Measurements from ENCODE around the gene FES.
"Not testable (repeated sequence)": the region's sequence is repeated elsewhere in the genome, so short reads cannot be mapped to it uniquely, and the experiment has no call there.

The FES gene

GRCh38 chr15:90891346-90891949, 7.1 kb downstream of the FES start:
- no peak for DNase-seq (ENCODE audit: low read depth in 2 of 2)

- DNase-seq (ENCODE audit: low read depth in 2 of 2), result no peak
These were observed 7.7 kb downstream of the FES start for GRCh38 chr15:90892023-90892422.

DNA sequence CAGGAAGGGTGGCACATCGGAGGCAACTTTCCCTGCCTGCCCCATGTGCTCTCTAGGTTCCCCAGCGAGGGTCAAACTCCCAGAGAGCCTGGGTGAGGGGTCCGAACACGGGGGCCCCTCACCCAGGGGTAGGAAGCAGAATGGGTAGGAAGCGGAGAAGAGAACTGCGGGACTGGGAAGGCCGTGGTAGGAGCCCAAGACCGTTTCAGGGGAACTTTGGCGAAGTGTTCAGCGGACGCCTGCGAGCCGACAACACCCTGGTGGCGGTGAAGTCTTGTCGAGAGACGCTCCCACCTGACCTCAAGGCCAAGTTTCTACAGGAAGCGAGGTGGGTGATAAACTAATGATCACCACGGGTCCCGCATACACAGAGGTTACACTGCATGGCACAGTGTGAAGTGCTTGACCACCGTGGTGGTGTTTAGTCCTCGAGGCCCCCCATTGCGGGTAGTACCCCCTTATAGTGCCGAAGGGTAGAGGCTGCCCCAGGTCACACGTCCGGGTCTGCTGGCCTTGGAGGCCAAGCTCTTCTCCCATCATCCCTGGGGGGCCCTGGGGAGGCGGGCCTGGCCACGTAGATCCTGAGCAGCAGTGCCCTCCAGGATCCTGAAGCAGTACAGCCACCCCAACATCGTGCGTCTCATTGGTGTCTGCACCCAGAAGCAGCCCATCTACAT, 8.3 kb downstream of the FES start:
- DNase-seq (ENCODE audit: low read depth in 2 of 2), result no peak

GRCh38 chr15:90893175-90894090, 9.1 kb downstream of the FES start:
- DNase-seq (ENCODE audit: low read depth in 2 of 2), result no peak

DNA sequence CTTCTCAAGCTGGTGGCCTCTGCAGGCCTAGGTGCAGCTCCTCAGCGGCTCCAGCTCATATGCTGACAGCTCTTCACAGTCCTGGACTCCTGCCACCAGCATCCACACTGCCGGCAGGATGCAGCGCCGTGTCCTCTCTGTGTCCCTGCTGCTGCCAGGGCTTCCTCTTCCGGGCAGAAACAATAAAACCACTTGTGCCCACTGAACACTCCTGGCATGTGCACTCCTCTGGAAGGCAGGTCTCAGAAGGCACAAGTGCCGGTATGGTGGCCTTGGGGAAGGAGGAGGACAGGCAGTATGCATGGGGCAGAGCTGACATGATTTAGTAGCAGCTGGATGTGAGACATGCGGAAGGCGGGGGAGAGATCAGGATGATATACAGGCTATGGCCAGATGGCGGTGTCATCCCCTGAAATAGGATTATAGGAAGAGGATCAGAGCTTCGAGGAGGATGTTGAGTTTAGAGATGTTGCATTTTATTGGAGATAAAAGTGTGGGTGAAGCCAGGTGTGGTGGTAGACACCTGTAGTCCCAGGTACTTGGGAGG, 11.3 kb downstream of the FES start:
- DNase-seq (ENCODE audit: low read depth in 2 of 2), result no peak

DNA sequence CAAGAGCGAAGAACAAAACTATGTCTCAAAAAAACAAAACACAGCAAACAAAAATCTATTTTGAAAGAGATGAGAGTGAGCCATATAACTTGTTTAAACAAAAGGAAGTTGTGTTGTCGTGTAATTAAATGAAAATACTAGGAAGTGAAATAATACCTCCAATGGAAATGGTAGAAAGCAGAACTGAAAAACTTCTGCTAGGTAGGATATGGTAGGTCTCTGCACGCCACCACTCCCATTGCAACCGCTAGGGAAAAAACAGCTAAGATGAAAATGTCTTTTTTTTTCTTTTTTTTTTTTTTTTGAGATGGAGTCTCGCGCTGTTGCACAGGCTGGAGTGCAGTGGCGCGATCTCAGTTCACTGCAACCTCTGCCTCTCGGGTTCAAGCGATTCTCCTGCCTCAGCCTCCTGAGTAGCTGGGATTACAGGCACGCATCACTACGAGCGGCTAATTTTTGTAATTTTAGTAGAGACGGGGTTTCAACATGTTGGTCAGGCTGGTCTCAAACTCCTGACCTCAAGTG, 12.9 kb downstream of the FES start:
- not testable (repeated sequence) for DNase-seq (ENCODE audit: low read depth in 2 of 2)

DNA sequence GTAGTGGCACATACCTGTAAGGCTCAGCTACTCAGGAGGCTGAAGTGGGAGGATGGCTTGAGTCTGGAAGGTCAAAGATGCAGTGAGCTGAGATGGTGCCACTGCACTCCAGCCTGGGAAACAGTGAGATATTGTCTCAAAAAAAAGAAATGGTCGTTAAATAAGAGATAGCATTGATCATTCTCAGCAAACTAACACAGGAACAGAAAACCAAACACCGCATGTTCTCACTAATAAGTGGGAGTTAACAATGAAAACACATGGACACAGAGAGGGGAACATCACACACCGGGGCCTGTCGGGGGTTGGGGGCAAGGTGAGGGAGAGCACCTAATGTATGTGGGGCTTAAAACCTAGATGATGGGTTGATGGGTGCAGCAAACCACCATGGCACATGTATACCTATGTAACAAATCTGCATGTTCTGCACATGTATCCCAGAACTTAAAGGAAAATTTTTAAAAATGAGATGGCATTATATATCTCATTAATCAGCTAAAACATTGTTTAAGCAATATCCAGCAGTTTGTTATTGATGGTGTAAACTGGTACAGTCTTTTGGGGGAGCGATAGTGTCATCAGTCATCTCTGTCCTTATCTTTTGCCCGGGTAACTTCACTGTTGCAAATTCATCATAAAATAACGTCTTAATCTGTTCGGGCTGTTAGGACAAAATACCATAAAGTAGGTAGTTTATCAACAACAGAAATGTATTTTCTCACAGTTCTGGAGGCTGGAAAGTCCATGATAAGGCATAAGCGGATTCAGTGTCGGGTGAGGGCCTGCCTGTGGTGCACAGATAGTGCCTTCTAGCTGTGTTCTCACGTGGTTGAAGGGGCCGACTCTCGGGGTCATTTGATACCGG, 17.1 kb downstream of the FES start:
- DNase-seq (ENCODE audit: low read depth in 2 of 2), result no peak

DNA sequence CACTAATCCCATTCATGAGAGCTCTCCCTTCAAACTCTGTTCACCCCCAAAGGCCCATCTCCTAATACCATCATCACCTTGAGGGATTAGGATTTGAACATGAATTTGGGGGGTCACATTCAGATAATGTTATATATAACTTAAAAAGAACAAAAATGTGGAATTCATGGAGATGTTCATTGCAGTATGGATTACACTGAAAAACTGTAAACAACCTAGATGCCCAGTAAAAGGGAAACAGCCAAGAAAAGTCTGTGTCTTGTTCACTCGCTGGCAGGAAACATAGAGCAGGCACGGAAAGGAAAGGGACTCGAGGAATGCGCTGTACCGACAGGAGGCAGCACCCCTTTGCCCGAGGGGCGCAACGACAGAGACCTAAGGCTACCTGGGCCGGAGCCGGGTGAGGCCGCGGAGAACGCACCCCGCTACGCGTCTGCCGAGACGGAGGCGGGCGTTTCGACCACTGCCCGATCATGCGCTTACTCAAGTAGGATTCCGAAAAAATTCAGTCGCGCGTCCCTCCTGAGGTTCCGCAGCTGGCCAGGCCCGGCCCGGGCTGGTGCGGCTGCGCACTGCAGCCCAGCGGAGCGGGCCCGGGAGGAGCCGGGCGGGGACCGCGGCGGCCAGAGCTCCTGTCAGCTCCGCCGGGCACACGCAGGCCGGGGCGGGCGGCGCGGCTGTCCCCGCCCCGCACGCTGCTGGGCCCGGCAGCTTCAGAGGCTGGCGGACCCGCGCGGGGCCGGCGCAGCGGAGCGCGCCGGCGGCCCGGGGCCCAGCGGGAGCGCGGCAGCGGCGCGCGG, 17.9 kb downstream of the FES start:
- DNase-seq (ENCODE audit: low read depth in 2 of 2), result peak; percentile 65 to 67

- peak; percentile 74 to 78 for DNase-seq (ENCODE audit: low read depth in 2 of 2)
These were observed 18.8 kb downstream of the FES start, which contains the start of gene MAN2A2 for GRCh38 chr15:90902840-90903732. MAN2A2 (plus strand) TSS chr15:90903302; CDS start chr15:90904208, 906 bp downstream.

- no peak for DNase-seq (ENCODE audit: low read depth in 2 of 2)
These were observed 19.6 kb downstream of the FES start for GRCh38 chr15:90903733-90904536.

DNA sequence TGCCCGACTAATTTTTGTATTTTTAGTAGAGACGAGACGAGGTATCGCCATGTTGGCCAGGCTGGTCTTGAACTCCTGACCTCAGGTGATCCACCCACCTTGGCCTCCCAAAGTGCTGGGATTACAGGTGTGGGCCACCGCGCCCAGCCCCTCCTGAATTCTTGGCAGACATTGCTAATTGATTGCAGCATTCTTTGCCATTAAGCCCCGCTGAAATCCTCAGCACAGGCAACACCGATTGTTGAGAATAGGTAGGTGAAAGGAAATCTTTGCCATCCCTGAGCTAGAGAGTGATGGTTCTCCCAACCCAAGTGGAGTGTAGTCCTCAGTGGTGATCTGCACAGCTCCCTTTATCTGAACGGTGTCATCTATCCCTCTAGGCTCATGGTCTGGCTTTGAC, 20.4 kb downstream of the FES start:
- no peak for DNase-seq (ENCODE audit: low read depth in 2 of 2)

DNA sequence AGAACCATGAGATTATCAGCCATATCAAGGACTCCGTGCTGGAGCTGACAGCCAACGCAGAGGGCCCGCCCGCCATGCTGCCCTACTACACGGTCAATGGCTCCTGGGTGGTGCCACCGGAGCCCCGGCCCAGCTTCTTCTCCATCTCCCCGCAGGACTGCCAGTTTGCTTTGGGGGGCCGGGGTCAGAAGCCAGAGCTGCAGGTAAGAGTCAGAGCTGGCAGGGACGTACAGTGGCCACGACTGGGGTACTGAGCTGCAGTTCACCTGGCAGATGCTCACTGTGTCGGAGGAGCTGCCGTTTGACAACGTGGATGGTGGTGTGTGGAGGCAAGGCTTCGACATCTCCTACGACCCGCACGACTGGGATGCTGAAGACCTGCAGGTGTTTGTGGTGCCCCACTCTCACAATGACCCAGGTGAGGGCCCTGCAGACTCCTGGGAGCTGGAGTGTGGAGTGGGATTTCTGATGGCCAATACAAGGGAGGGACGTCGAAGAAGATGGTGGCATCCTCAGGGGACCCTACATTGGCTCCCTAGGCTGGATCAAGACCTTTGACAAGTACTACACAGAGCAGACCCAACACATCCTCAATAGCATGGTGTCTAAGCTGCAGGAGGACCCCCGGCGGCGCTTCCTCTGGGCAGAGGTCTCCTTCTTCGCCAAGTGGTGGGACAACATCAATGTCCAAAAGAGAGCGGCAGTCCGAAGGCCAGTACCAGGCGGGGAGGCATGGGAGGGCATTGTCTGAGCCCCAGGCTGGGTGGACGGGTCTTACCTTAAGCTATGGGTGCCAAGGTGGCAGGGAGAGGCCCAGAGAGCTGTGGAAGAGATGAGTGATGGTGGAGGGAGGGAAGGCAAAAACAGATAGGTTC, 21.2 kb downstream of the FES start:
- no peak for DNase-seq (ENCODE audit: low read depth in 2 of 2)

DNA sequence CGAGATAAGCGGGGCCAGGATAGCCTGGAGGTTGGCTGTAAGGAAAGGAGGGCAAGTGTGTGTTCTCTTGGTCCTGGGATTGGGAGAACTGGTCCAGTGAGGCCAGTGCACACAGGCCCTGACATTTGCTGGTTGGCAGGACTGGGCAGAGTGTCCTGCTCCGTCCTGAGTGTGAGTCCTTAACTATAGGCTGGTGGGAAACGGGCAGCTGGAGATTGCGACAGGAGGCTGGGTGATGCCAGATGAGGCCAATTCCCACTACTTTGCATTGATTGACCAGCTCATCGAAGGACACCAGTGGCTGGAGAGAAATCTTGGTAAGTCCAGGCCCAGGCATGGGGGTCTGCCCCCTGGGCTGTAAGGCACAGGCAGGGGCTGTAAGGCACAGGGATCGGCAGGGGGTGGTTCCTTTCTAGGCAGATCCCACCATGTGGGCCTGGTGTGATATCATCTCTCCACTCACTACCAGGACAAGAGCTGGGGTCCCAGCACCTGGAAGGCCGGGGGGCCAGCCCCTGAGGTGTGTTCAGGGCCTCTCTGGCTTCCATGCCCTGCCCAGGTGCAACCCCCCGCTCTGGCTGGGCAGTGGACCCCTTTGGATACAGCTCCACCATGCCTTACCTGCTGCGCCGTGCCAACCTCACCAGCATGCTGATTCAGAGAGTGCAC, 22.0 kb downstream of the FES start:
- no peak for DNase-seq (ENCODE audit: low read depth in 2 of 2)

DNA sequence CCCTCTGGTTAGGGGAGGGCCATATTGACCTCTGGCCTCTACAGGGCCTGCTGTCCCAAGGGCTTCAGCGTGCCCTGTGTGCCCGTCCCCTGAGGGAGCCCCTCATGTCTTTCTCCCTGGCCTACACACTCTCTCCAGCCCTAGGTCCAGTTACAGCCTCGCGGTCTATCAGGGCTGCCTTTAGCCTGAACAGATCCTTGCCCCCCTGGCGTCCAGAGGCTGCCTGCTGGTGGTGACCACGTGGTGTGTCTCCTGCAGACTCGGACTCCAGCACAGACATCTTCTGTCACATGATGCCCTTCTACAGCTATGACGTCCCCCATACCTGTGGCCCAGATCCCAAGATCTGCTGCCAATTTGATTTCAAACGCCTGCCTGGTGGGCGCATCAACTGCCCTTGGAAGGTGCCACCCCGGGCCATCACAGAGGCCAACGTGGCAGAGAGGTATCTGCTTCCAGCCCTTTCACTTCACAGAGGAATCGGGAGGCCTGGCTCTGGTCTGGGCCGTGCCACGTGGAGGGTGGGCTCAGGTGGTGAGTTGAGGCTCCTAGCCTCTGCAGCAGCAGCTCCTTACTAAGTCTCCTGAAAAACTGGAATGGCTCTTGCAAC, 22.9 kb downstream of the FES start:
- no peak for DNase-seq (ENCODE audit: low read depth in 2 of 2)

- no peak for DNase-seq (ENCODE audit: low read depth in 2 of 2)
These were observed 23.7 kb downstream of the FES start for GRCh38 chr15:90907838-90908507.

GRCh38 chr15:90909449-90909848, 25.1 kb downstream of the FES start:
- DNase-seq (ENCODE audit: low read depth in 2 of 2), result not testable (repeated sequence)

All from stimulated activated CD8-positive, alpha-beta memory T cell treated with anti-CD3 and anti-CD28 coated beads, Interleukin-15, amount 100 ng/mL, for 48 hours (primary cell).